OCI-LY7 (cell line): Measurements from ENCODE around the gene CCDC33. TPM values are rescaled to one million over a fixed set of nuclear protein-coding genes. Genes with fewer than 3 reads are reported as not detected.

ENCODE experiments used
- BruUV-seq: library from RNA; stranded (reverse); fragments of 400-500 nt; replicated peaks from 2 replicates; lab custom pipeline; 2021; lab: Mats Ljungman, UMichigan
- CTCF ChIA-PET: fragments of 300-600 bp; sonication (Branson Sonifier 250); formaldehyde crosslinking; loops from one replicate; lab custom pipeline; 2022; ENCODE audit warnings: antibody characterized with exemption; ENCODE audit not compliant: unreplicated experiment; lab: Charles Lee
- POLR2A ChIA-PET: fragments of 300-600 bp; sonication (Branson Sonifier 250); formaldehyde crosslinking; loops from one replicate; lab custom pipeline; 2022; ENCODE audit warnings: antibody characterized with exemption; lab: Charles Lee
- DNase-seq: peaks from one replicate; pipeline ENCODE4 v3.0.0-alpha.2; 2015; ENCODE audit warnings: low spot score
- H2AFZ ChIP-seq: fragments of 200-600 bp; sonication (generic), shearing (Covaris generic); 2 replicates; pipeline ENCODE4 v1.6.1; 2014; ENCODE audit warnings: mild to moderate bottlenecking, antibody characterized with exemption, low read length, moderate library complexity
- H3K27ac ChIP-seq: fragments of 200-600 bp; sonication (generic); 2 replicates; pipeline ENCODE4 v1.5.1; 2014; ENCODE audit warnings: mixed run types, low read depth, mild to moderate bottlenecking, moderate library complexity, low read length, inconsistent platforms; ENCODE audit not compliant: poor library complexity, severe bottlenecking
- H3K36me3 ChIP-seq: fragments of 200-600 bp; sonication (generic); 2 replicates; pipeline ENCODE4 v1.6.1; 2014; ENCODE audit warnings: mild to moderate bottlenecking, antibody characterized with exemption, low read length, moderate library complexity, mixed read lengths; ENCODE audit not compliant: insufficient read depth
- H3K4me1 ChIP-seq: fragments of 200-600 bp; sonication (generic); 2 replicates; pipeline ENCODE4 v1.5.1; 2014; ENCODE audit warnings: mild to moderate bottlenecking, low read length; ENCODE audit not compliant: insufficient read depth, poor library complexity, severe bottlenecking
- H3K4me2 ChIP-seq: fragments of 200-600 bp; sonication (generic); 2 replicates; pipeline ENCODE4 v1.6.1; 2014; ENCODE audit warnings: mild to moderate bottlenecking, low read length
- H3K4me3 ChIP-seq: fragments of 200-600 bp; sonication (generic); 2 replicates; pipeline ENCODE4 v1.5.1; 2014; ENCODE audit warnings: mild to moderate bottlenecking, low read depth, low read length; ENCODE audit not compliant: poor library complexity, severe bottlenecking
- H3K79me2 ChIP-seq: fragments of 200-600 bp; sonication (generic); 2 replicates; pipeline ENCODE4 v1.6.1; 2016; ENCODE audit warnings: low read depth, mild to moderate bottlenecking, low read length, moderate library complexity, mixed read lengths; ENCODE audit not compliant: insufficient read depth
- H3K9me2 ChIP-seq: fragments of 200-600 bp; sonication (generic); 2 replicates; pipeline ENCODE4 v1.6.1; 2016; ENCODE audit warnings: mild to moderate bottlenecking, low read length, mixed read lengths; ENCODE audit not compliant: insufficient read depth
- H3K9me3 ChIP-seq: fragments of 200-600 bp; sonication (generic); 2 replicates; pipeline ENCODE4 v1.6.1; 2014; ENCODE audit warnings: mild to moderate bottlenecking, mixed run types, low read length, mixed read lengths
- H4K20me1 ChIP-seq: fragments of 200-600 bp; sonication (generic); 2 replicates; pipeline ENCODE4 v1.6.1; 2014; ENCODE audit warnings: mild to moderate bottlenecking, antibody characterized with exemption, low read length, moderate library complexity, mixed read lengths; ENCODE audit not compliant: insufficient read depth
- CTCF ChIP-seq: fragments of 200-600 bp; sonication (generic); conservative IDR thresholded peaks from 2 replicates; pipeline ENCODE4 v1.5.1; 2014; ENCODE audit warnings: mild to moderate bottlenecking, antibody characterized with exemption, low read length, moderate library complexity, mixed read lengths
- EZH2phosphoT487 ChIP-seq: fragments of 200-600 bp; sonication (generic); IDR thresholded peaks from 2 replicates; pipeline ENCODE4 v1.6.1; 2018; ENCODE audit warnings: low read depth, borderline replicate concordance, mild to moderate bottlenecking, mixed run types, antibody characterized with exemption, low read length, moderate library complexity, mixed read lengths
- intact Hi-C: fragments of 100-400 bp; cut with micrococcal nuclease; formaldehyde crosslinking; loops from one replicate; pipeline ENCODE4 v1.10.0; 2022; ENCODE audit not compliant: unreplicated experiment
- total RNA-seq, 2 experiments: library from RNA; depleted of rRNA in 1 of 2; stranded (reverse); fragments of >200 nt in 1 of 2; shearing (Covaris generic) in 1 of 2; gene quantifications; 2 replicates each; pipeline ENCODE4 v1.2.3, GENCODE V29; 2014 to 2022

CCDC33 gene
- total RNA-seq, 2 experiments from 2014 or later = not detected

GRCh38 chr15:74307827-74308811 lies 72.0 kb downstream of the CCDC33 start:
- peak; percentile 46 for DNase-seq
- no peaks in the 10 kb centered on the region for H3K79me2 ChIP-seq
- no TSS peak for BruUV-seq
- no peaks in the 10 kb centered on the region for H3K9me3 ChIP-seq
- ChIA-PET POLR2A (no interaction called here), CTCF (interaction anchor here (0.5 to 1.0 kb wide), 4 partner anchors 14 to 182 kb away, joined by 3 to 4 read pairs (median 4); no protein-coding TSS in a partner anchor)
- no peaks in the 10 kb centered on the region for H3K4me1 ChIP-seq
- no peak overlapping the region for H2AFZ ChIP-seq
- no peak overlapping the region for H3K4me3 ChIP-seq
- H3K4me2 ChIP-seq = no peak overlapping the region
- no peaks in the 10 kb centered on the region for H3K9me2 ChIP-seq
- intact Hi-C loops = loop anchor here (5.0 kb wide), 1 partner anchor 256 kb away; no protein-coding TSS in a partner anchor
- no peak overlapping the region for H3K27ac ChIP-seq
- no peaks in the 10 kb centered on the region for H3K36me3 ChIP-seq
- no peaks in the 10 kb centered on the region for H4K20me1 ChIP-seq
- TF ChIP-seq CTCF (peak; percentile 73), EZH2phosphoT487 (no peak)

GRCh38 chr15:74311734-74312444 lies 75.8 kb downstream of the CCDC33 start:
- H4K20me1 ChIP-seq = no peaks in the 10 kb centered on the region
- TF ChIP-seq CTCF (peak; percentile 46), EZH2phosphoT487 (no peak)
- CTCF ChIA-PET = no interaction called here
- H3K36me3 ChIP-seq = no peaks in the 10 kb centered on the region
- intact Hi-C loops = no loop called here
- no peak overlapping the region for H3K4me3 ChIP-seq
- H3K27ac ChIP-seq = no peak overlapping the region
- no peak for DNase-seq
- BruUV-seq = no TSS peak
- H2AFZ ChIP-seq = no peak overlapping the region
- no peaks in the 10 kb centered on the region for H3K9me3 ChIP-seq
- peaks cover 11% of the 10 kb centered on the region for H3K4me1 ChIP-seq
- POLR2A ChIA-PET = no interaction called here
- H3K9me2 ChIP-seq = no peaks in the 10 kb centered on the region
- no peaks in the 10 kb centered on the region for H3K79me2 ChIP-seq
- no peak overlapping the region for H3K4me2 ChIP-seq
